Measurements from ENCODE around the gene HERC2. TPM values are rescaled to one million over a fixed set of nuclear protein-coding genes. Genes with fewer than 3 reads are reported as not detected.
A peak's percentile ranks its signal among the peaks of the same experiment; 100 is the strongest.

HERC2 gene
- total RNA-seq, 6 experiments from 2014 or later: 21.8 to 30.2 (median 27.0) TPM

- Histone ChIP-seq H3K4me3 (no peak overlapping the region), H3K27ac (no peak overlapping the region), H3K36me3 (peaks cover 0 to 77% (median 19%) of the 10 kb centered on the region in 4 donors), H3K4me1 (no peaks in the 10 kb centered on the region), H3K27me3 (no peaks in the 10 kb centered on the region), H3K9me3 (no peaks in the 10 kb centered on the region)
- ATAC-seq (peak in 1 of 4 donors; percentile 26), DNase-seq (no peak)
- intact Hi-C loops (cut with DNase I): no loop called here
- TF ChIP-seq, protein P1, sequence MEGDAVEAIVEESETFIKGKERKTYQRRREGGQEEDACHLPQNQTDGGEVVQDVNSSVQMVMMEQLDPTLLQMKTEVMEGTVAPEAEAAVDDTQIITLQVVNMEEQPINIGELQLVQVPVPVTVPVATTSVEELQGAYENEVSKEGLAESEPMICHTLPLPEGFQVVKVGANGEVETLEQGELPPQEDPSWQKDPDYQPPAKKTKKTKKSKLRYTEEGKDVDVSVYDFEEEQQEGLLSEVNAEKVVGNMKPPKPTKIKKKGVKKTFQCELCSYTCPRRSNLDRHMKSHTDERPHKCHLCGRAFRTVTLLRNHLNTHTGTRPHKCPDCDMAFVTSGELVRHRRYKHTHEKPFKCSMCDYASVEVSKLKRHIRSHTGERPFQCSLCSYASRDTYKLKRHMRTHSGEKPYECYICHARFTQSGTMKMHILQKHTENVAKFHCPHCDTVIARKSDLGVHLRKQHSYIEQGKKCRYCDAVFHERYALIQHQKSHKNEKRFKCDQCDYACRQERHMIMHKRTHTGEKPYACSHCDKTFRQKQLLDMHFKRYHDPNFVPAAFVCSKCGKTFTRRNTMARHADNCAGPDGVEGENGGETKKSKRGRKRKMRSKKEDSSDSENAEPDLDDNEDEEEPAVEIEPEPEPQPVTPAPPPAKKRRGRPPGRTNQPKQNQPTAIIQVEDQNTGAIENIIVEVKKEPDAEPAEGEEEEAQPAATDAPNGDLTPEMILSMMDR (IDR thresholded peaks at IDR 0.05): no peak
- TF ChIP-seq POLR2A (IDR thresholded peaks at IDR 0.05): no peak
Observed at GRCh38 chr15:28267727-28268126, 54.3 kb downstream of the HERC2 start.

DNA sequence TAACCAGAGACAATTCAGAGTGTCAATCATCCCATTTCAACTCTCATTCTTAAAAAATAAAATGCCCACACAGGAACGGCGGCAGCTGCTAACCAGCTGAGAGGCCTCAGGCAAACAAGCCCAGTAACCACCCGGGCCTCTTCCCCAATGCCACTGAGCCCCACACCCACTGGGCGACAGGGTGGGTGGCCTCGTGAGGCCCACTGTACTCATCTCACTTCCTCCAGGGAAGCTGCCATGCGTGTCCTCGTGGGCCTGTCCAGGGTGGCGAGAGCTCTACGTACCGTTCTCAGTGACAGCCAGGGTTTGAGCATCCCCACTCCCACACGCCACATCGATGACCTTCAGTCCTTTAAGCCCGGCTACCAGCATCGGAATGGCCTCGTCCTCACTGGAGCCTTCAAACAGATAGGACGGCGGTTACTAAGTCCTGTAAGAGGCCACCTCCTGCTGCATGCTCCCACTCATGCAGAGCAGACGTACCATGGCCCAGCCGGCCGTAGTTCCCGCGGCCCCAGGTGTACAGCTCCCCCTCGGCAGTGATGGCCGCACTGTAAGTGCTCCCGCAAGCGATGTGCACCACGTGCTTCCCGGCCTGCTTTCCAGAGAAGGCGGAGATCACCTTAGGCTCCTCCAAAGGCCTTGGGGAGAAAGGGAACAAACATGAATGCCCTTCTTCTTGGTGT is 56.5 kb downstream of the HERC2 start:
- TF ChIP-seq, protein P1 (IDR thresholded peaks at IDR 0.05): no peak
- no peak for TF ChIP-seq POLR2A (IDR thresholded peaks at IDR 0.05)
- no peaks in the 10 kb centered on the region for H3K9me3 ChIP-seq
- intact Hi-C loops (cut with DNase I): no loop called here
- ATAC-seq (peak in 1 of 4 donors; percentile 36), DNase-seq (no peak)
- 100% methylated on average over 1 of the region's 29 CpGs for WGBS (ENCODE audit: insufficient coverage, low coverage, low lambda C conversion rate, missing lambda C conversion rate)
- no peaks in the 10 kb centered on the region for H3K4me1 ChIP-seq
- H3K27ac ChIP-seq: no peak overlapping the region
- H3K36me3 ChIP-seq: peaks cover 0 to 66% (median 17%) of the 10 kb centered on the region in 4 donors
- H3K4me3 ChIP-seq: no peak overlapping the region
- no peaks in the 10 kb centered on the region for H3K27me3 ChIP-seq

- WGBS (ENCODE audit: insufficient coverage, low coverage, low lambda C conversion rate, missing lambda C conversion rate): 94% methylated on average over 4 of the region's 6 CpGs
- DNase-seq (no peak), ATAC-seq (no peak)
- H3K36me3 ChIP-seq: peaks cover 0 to 55% (median 15%) of the 10 kb centered on the region in 4 donors
- no peaks in the 10 kb centered on the region for H3K9me3 ChIP-seq
- H3K4me1 ChIP-seq: no peaks in the 10 kb centered on the region
- H3K27ac ChIP-seq: no peak overlapping the region
- no peak overlapping the region for H3K4me3 ChIP-seq
- TF ChIP-seq POLR2A (IDR thresholded peaks at IDR 0.05): no peak
- TF ChIP-seq, protein P1 (IDR thresholded peaks at IDR 0.05): no peak
- intact Hi-C loops (cut with DNase I): no loop called here
- no peaks in the 10 kb centered on the region for H3K27me3 ChIP-seq
Observed at GRCh38 chr15:28264166-28264565, 57.8 kb downstream of the HERC2 start.

GRCh38 chr15:28262438-28262837 is 59.5 kb downstream of the HERC2 start:
- intact Hi-C loops (cut with DNase I): no loop called here
- H3K36me3 ChIP-seq: peaks cover 0 to 39% (median 8%) of the 10 kb centered on the region in 4 donors
- no peaks in the 10 kb centered on the region for H3K27me3 ChIP-seq
- no peaks in the 10 kb centered on the region for H3K9me3 ChIP-seq
- TF ChIP-seq, protein P1 (IDR thresholded peaks at IDR 0.05): no peak
- no peak for TF ChIP-seq POLR2A (IDR thresholded peaks at IDR 0.05)
- no peak overlapping the region for H3K4me3 ChIP-seq
- DNase-seq: no peak
- H3K27ac ChIP-seq: no peak overlapping the region
- ATAC-seq: no peak
- no peaks in the 10 kb centered on the region for H3K4me1 ChIP-seq
